Activated CD4-positive, alpha-beta T cell treated with anti-CD3 and anti-CD28 coated beads, Interleukin-2, amount 50 U/mL, for 16 hours (primary cell): ENCODE results near the gene CETN1.

Experiments used
- DNase-seq: peaks from one replicate; pipeline ENCODE4 v3.0.0-alpha.2; 2020

The CETN1 gene

GRCh38 chr18:577643-578375, 2.4 kb upstream of the CETN1 start:
- no peak for DNase-seq

- no peak for DNase-seq
These were observed 942 bp upstream of the CETN1 start for GRCh38 chr18:579238-579637.

GRCh38 chr18:581096-581495, 916 bp downstream of the CETN1 start:
- no peak for DNase-seq

- DNase-seq, result no peak
These were observed 2.3 kb downstream of the CETN1 start for GRCh38 chr18:582465-582864.

- DNase-seq, result no peak
These were observed 14.9 kb downstream of the CETN1 start for GRCh38 chr18:595068-595467.

DNA sequence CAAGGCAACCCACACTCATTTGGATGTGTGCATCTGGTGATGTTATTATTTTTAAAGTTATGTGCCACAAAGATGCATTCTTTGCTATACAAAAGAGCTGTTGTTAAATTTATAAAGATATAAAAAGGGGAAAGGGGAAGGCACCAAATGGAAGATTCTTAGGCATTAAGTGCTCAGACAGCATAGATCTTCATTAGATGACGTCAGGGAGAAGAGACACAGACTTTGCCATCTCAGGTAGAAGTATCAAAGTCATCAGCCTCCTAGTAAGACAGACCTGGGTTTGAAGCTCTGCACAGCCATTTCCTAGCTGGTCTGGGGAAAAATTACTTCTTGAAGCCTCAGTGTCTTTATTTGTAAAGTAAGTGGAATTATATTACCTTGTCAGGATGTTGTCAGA, 15.4 kb downstream of the CETN1 start:
- DNase-seq, result no peak

DNA sequence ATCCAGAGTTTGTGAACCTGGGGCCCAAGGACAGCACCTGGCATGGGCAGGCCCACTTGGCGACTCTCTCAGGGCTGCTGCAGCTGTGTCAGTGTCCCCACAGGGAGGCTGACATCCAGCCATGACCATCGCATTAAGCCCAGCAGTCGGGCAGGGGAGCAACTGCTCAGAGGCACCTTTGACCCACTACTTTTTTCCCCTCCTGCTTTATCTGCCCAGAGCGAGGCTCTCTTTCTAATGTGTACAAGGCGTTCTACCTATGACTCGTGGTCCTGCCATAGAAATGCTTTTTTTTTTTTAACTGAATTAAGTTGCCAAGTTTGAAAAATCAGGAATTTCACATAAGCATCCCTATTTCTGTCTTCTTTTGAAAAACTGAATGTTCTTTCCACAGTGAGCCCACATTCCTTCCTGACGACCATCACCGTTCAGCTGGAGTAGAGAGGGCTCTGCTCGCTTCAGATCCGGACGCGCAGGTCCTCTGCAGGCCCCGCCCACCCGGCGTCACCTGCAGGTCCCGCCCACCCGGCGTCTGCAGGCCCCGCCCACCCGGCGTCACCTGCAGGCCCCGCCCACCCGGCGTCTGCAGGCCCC, 16.2 kb downstream of the CETN1 start:
- DNase-seq, result no peak

DNA sequence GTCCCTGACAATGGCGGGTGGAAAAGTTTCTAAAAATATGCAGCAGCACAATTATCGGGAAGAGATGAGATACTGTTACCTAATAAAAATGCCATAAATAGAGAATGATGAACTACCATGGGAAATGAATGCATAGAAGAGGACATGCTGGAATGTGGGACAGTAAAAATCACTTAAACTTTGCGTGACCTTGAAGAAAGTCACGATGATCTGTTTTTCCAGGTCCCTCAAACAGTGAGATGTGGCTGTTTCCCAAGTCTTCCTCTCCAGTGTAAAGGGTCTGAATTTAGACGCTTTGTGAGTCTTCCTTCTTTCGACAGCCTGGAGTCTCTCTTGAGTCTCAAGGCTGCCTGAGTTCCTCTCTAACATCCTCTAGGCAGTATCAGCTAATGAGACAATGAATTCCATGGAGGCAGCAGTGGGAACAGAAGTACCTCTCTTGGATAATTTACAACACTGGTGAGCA, 18.0 kb downstream of the CETN1 start:
- DNase-seq, result no peak

DNA sequence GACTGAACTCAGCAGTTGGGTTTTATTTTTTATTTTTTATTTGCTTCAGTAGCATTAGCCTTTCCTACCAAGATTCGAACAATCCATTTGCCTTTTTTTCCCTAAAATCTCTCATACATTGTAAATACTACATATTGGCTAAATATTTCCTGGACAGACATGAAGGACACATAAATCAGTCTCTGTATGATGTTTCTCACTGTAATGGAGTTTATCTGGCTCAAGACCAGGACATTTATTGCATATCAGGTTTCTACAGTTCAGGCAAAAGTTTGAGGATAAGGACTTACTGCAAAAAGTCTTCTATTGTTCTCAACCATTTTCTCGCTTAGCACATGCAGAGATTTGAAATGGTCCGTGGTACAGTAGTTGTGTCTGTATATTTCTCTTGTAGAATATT, 19.9 kb downstream of the CETN1 start:
- DNase-seq, result no peak

DNA sequence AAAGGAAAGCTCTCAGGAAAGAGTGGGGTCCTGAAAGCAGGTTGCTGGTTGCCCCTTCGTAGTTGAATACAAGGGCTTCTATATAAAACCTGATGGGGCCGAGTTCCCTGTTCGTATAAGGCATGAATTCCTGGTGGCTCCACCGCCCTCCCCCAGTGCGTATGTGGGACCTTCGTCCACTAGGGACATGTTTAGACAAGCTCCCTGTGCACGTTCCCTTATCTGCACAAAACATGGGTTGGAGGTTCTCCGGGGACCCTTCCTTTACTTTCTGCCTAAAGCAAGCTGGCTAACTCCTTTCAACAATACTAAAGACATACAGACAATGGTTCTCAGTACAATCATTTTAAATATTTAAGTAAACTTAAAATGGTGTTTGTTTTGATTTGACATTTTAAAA, 24.6 kb downstream of the CETN1 start:
- no peak for DNase-seq

GRCh38 chr18:607930-608329, 27.8 kb downstream of the CETN1 start:
- DNase-seq, result no peak

- DNase-seq, result no peak
These were observed 30.2 kb downstream of the CETN1 start for GRCh38 chr18:610214-610928.

- DNase-seq, result no peak
These were observed 32.0 kb downstream of the CETN1 start for GRCh38 chr18:612156-612555.

DNA sequence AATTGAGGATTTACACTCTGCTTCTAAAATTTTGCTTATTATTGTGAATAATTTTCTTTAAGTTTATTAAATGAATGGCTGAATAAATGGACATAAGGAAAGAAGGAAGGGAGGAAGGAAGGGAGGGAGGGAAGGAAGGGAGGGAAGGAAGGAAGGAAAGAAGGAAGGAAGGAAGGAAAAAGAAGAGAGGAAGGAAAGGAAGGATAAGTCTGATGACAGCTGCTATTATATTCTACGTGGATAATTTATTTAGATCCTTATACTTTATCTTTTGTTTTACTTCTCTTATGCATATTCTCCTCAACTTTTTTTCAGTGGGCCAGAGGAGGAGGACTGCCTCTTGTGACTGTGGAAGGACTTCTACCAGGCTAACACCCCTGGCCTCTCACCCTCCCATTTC, 34.0 kb downstream of the CETN1 start:
- DNase-seq, result no peak

- no peak for DNase-seq
These were observed 34.9 kb downstream of the CETN1 start for GRCh38 chr18:615092-615521.

GRCh38 chr18:615773-616172, 35.6 kb downstream of the CETN1 start:
- no peak for DNase-seq

- peak; percentile 28 for DNase-seq
These were observed 36.3 kb downstream of the CETN1 start for GRCh38 chr18:616380-616995.

DNA sequence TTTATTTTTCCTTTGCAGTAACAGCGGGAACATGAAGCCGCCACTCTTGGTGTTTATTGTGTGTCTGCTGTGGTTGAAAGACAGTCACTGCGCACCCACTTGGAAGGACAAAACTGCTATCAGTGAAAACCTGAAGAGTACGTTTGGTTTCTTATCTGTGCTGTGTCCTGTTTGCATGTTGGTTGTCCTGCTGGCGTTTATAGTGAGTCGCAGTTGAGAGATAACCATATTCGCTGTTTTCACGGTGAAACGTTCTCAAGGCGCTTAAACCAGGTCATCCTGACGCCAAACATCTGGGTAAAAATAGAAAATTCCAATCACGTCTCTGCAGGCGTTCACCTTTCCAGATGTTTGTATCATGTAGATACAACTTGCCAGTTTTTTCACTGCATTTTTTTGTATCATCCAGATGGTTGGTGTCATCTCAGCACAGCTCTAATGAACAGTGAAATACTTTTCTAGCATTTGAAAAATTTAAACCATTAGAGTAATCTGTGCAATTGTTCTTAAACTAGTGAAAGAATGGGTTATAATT, 37.9 kb downstream of the CETN1 start:
- no peak for DNase-seq

DNA sequence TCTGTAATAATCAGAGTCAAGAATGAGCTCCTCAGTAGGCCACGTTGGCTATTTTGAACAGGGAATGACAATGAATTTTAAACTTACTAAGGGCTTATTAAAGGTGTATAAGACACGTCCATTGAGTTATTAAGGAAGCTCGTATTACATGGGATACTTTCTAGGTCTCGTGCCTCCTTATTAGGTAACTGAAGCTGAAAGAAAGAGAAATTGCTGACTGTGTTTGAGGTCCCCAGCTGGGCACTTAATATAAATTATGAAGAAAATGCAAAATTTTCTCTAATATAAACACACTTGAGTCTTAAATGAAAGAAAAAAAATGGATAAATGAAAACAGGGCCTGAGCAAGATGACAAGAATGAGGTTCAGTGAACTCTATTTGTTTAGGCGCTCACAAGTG, 38.4 kb downstream of the CETN1 start:
- DNase-seq, result no peak

DNA sequence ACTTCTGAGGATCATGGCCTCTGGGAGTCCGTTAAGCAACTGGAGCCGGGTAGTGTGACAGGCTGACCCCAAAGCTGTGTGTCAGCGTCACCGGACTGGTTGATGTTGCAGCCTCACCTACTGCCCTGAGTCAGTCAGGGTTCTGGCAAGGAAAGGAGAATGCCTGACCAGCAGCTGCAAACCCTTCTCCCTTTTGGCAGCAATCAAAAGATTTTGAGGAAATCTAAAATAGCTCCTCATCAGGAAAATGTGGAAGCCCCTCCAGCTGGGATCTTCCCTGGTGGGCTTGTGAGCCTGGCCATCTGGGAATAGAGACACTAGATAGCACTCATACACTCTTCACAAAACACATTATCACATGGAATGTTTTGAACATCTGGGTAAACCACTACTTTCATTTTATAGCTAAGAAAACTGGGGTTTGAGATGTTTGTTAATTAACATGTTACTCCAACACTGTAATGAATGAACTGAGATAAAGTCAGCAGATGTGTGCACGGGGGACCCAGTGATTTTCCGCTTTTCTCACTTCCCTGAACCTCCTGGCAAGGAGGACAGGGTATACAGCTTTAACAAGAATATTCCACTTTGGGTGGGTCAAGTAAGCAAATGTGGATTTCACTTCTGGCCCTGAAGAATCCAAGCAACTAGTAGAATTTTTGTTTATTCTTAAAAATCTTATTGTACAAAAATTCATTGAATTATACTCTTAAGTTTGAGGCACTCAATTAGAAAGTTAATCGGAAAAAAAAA, 41.3 kb downstream of the CETN1 start:
- no peak for DNase-seq

GRCh38 chr18:622289-622688, 42.1 kb downstream of the CETN1 start:
- no peak for DNase-seq

GRCh38 chr18:623761-624620, 43.8 kb downstream of the CETN1 start:
- peak; percentile 64 for DNase-seq
